Progenitor cell of endocrine pancreas (in vitro differentiated cells): ENCODE measurements around the gene GPS2. TPM values are rescaled to one million over a fixed set of nuclear protein-coding genes. Genes with fewer than 3 reads are reported as not detected.

Source experiments
- DNase-seq: peaks from one replicate; pipeline ENCODE4 v3.0.0; 2021; ENCODE audit warnings: low spot score; ENCODE audit not compliant: unreplicated experiment
- H3K27ac Mint-ChIP-seq: 2 replicates; pipeline ENCODE4 v1.8.0; 2021; ENCODE audit warnings: mild to moderate bottlenecking, moderate library complexity, mixed read lengths
- H3K27me3 Mint-ChIP-seq: 2 replicates; pipeline ENCODE4 v1.8.0; 2021; ENCODE audit warnings: mixed read lengths
- H3K36me3 Mint-ChIP-seq: 2 replicates; pipeline ENCODE4 v1.8.0; 2022; ENCODE audit warnings: mixed read lengths; ENCODE audit not compliant: insufficient read depth
- H3K4me1 Mint-ChIP-seq: 2 replicates; pipeline ENCODE4 v1.8.0; 2021; ENCODE audit warnings: low read depth, mixed read lengths
- H3K4me3 Mint-ChIP-seq: 2 replicates; pipeline ENCODE4 v1.8.0; 2021; ENCODE audit warnings: low read depth, mild to moderate bottlenecking, moderate library complexity, mixed read lengths
- H3K9me3 Mint-ChIP-seq: 2 replicates; pipeline ENCODE4 v1.8.0; 2021; ENCODE audit warnings: low read depth, mixed read lengths
- CTCF ChIP-seq: fragments of 200-600 bp; sonication (generic); IDR thresholded peaks from one replicate; pipeline ENCODE4 v1.5.0; 2021; ENCODE audit warnings: antibody characterized with exemption, mild to moderate bottlenecking; ENCODE audit not compliant: unreplicated experiment
- total RNA-seq: library from RNA; stranded (reverse); gene quantifications from 2 replicates; pipeline ENCODE4 v1.2.1, GENCODE V29; 2021

Gene GPS2
- total RNA-seq, 1 donor from 2014 or later, result 77.1 TPM

GRCh38 chr17:7289256-7290032 is 25.7 kb downstream of the GPS2 start:
- Mint-ChIP-seq H3K27me3 (peaks cover 40% of the 10 kb centered on the region), H3K27ac (no peak overlapping the region), H3K36me3 (no peaks in the 10 kb centered on the region), H3K4me1 (peaks cover 2% of the 10 kb centered on the region), H3K4me3 (no peak overlapping the region), H3K9me3 (no peaks in the 10 kb centered on the region)
- TF ChIP-seq CTCF, result no peak
- DNase-seq, result no peak

GRCh38 chr17:7285679-7286078 is 29.5 kb downstream of the GPS2 start:
- H3K9me3 Mint-ChIP-seq, result no peaks in the 10 kb centered on the region
- no peaks in the 10 kb centered on the region for H3K36me3 Mint-ChIP-seq
- TF ChIP-seq CTCF, result no peak
- no peak overlapping the region for H3K27ac Mint-ChIP-seq
- H3K27me3 Mint-ChIP-seq, result peaks cover 30% of the 10 kb centered on the region
- no peak for DNase-seq
- H3K4me3 Mint-ChIP-seq, result no peak overlapping the region
- peaks cover 2% of the 10 kb centered on the region for H3K4me1 Mint-ChIP-seq

DNA sequence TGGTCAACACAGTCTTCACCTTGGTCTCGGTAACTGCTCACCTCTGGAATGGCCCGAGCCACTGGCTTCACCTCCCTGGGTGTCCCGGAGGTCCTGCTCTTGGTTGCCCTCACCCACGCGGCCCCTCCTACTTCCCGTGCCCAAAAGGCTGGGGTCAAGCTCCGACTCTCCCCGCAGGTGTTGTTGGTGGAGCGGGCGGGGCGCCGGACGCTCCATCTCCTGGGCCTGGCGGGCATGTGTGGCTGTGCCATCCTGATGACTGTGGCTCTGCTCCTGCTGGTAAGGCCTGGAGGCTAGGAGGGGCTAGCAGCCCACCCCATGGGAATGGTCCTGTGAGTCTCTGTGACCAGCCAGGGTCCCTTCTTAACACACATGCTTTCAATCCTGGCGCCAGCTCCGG is 30.2 kb downstream of the GPS2 start:
- no peak for DNase-seq
- peaks cover 6% of the 10 kb centered on the region for H3K4me1 Mint-ChIP-seq
- H3K27ac Mint-ChIP-seq, result no peak overlapping the region
- H3K4me3 Mint-ChIP-seq, result no peak overlapping the region
- no peaks in the 10 kb centered on the region for H3K9me3 Mint-ChIP-seq
- TF ChIP-seq CTCF, result no peak
- no peaks in the 10 kb centered on the region for H3K36me3 Mint-ChIP-seq
- peaks cover 30% of the 10 kb centered on the region for H3K27me3 Mint-ChIP-seq

DNA sequence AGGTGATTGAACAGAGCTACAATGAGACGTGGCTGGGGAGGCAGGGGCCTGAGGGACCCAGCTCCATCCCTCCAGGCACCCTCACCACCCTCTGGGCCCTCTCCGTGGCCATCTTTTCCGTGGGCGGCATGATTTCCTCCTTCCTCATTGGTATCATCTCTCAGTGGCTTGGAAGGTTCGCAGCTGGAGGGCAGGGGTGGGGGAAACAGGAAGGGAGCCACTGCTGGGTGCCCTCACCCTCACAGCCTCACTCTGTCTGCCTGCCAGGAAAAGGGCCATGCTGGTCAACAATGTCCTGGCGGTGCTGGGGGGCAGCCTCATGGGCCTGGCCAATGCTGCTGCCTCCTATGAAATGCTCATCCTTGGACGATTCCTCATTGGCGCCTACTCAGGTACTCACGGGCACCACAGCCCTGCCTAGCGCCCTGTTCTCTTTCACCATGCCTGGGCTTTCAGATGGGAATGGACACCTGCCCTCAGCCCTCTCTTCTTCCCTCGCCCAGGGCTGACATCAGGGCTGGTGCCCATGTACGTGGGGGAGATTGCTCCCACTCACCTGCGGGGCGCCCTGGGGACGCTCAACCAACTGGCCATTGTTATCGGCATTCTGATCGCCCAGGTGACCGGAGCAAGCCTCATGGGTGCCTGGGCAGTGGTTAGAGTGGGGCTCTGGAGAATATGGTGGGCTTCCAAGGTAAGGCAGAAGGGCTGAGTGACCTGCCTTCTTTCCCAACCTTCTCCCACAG is 31.5 kb downstream of the GPS2 start:
- peaks cover 28% of the 10 kb centered on the region for H3K27me3 Mint-ChIP-seq
- no peak overlapping the region for H3K27ac Mint-ChIP-seq
- TF ChIP-seq CTCF, result no peak
- peaks cover 6% of the 10 kb centered on the region for H3K4me1 Mint-ChIP-seq
- peak overlapping the region; percentile 35 for H3K4me3 Mint-ChIP-seq
- H3K9me3 Mint-ChIP-seq, result no peaks in the 10 kb centered on the region
- H3K36me3 Mint-ChIP-seq, result no peaks in the 10 kb centered on the region
- no peak for DNase-seq

GRCh38 chr17:7282752-7283321 is 32.3 kb downstream of the GPS2 start:
- no peaks in the 10 kb centered on the region for H3K36me3 Mint-ChIP-seq
- H3K27me3 Mint-ChIP-seq, result peaks cover 25% of the 10 kb centered on the region
- H3K4me3 Mint-ChIP-seq, result peak overlapping the region; percentile 76
- H3K9me3 Mint-ChIP-seq, result no peaks in the 10 kb centered on the region
- H3K4me1 Mint-ChIP-seq, result peaks cover 6% of the 10 kb centered on the region
- TF ChIP-seq CTCF, result no peak
- no peak for DNase-seq
- no peak overlapping the region for H3K27ac Mint-ChIP-seq
